HG02623 (cell line): ENCODE measurements around the gene AJM1.

Experiments
- ATAC-seq: cut with Tn5 transposase; IDR thresholded peaks from one replicate; pipeline ENCODE4 v1.9.1; 2021; ENCODE audit warnings: moderate library complexity; ENCODE audit not compliant: unreplicated experiment

The AJM1 gene

DNA sequence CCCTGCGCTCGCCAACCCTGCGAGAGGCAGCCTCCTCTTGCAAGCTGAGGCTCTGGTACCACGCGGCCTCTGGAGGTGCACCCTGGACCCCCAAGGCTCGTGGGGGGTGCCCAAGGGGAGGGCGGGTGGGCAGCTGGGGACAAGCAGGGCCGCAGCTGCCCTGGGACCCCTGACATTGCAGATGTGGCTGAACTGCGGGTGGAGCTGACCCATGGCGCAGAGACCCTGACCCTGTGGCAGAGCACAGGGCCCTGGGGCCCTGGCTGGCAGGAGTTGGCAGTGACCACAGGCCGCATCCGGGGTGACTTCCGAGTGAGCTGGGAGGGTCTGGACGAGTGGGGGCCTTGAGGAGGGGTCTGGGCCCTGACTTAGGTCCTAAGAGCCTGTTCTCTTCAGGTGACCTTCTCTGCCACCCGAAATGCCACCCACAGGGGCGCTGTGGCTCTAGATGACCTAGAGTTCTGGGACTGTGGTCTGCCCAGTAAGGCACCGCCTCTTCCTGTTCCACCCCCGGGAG, 11.4 kb downstream of the AJM1 start:
- no peak for ATAC-seq

DNA sequence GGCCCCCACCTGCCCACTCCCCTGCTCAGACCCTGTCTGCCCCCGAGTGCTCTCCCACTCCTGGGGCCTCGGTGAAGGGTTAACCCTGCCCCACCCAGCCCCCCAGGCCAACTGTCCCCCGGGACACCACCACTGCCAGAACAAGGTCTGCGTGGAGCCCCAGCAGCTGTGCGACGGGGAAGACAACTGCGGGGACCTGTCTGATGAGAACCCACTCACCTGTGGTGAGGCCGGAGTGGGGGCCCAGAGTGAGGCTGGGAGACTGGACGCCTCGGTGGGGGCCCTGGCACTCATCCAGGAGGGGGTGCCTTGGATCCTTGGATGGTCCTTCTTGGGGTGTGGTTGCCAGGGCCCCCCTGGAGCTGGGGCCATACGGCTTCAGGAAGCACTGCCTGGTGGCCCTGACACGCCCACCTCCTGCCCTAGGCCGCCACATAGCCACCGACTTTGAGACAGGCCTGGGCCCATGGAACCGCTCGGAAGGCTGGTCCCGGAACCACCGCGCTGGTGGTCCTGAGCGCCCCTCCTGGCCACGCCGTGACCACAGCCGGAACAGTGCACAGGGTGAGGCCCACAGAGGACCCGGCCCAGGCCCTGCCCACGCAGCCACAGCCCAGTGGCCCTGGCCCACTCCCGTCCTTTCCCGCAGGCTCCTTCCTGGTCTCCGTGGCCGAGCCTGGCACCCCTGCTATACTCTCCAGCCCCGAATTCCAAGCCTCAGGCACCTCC, 12.0 kb downstream of the AJM1 start:
- no peak for ATAC-seq

DNA sequence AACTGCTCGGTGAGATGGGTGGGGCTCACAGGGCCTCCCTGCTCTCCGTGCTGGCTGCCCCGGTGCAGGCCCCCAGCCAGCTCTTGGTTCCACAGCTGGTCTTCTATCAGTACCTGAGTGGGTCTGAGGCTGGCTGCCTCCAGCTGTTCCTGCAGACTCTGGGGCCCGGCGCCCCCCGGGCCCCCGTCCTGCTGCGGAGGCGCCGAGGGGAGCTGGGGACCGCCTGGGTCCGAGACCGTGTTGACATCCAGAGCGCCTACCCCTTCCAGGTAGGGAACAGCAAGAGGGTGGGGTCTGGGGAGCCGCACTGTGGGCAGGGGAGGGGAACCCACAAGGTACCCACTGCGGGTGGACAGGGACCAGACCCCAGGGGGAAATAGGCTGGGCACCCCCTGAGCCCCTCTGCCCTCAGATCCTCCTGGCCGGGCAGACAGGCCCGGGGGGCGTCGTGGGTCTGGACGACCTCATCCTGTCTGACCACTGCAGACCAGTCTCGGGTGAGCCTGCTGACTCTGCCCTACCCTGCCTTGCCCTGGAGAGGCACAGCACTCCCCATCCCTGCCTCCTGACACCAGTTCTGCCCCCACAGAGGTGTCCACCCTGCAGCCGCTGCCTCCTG, 12.7 kb downstream of the AJM1 start:
- no peak for ATAC-seq

DNA sequence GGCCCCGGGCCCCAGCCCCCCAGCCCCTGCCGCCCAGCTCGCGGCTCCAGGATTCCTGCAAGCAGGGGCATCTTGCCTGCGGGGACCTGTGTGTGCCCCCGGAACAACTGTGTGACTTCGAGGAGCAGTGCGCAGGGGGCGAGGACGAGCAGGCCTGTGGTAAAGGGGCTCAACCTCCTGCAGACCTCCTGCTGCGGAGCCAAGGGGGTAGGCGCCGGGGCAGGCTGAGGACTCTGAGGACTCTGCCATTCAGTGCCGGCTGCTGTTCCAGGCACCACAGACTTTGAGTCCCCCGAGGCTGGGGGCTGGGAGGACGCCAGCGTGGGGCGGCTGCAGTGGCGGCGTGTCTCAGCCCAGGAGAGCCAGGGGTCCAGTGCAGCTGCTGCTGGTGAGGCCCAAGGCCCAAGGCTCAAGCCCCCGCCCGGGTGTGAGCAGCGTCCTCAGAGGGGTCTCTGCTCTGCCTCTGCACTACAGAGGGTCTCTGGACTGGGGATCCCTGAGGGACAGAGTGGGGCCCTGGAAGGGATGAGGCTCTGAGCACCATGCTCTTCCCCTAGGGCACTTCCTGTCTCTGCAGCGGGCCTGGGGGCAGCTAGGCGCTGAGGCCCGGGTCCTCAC, 13.3 kb downstream of the AJM1 start:
- ATAC-seq = no peak

DNA sequence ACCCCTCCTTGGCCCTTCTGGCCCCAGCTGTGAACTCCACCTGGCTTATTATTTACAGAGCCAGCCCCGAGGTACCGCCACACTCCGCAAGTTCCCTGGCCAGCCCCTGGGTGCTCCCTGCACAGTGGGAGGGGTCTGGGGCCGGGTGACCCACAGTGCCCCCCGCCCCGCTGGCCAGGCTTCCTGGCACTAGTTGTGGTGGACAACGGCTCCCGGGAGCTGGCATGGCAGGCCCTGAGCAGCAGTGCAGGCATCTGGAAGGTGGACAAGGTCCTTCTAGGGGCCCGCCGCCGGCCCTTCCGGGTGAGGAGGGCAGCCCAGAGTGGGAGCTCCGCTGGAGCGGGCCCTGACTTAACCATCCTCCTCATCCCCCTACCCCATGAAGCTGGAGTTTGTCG, 13.8 kb downstream of the AJM1 start:
- no peak for ATAC-seq

DNA sequence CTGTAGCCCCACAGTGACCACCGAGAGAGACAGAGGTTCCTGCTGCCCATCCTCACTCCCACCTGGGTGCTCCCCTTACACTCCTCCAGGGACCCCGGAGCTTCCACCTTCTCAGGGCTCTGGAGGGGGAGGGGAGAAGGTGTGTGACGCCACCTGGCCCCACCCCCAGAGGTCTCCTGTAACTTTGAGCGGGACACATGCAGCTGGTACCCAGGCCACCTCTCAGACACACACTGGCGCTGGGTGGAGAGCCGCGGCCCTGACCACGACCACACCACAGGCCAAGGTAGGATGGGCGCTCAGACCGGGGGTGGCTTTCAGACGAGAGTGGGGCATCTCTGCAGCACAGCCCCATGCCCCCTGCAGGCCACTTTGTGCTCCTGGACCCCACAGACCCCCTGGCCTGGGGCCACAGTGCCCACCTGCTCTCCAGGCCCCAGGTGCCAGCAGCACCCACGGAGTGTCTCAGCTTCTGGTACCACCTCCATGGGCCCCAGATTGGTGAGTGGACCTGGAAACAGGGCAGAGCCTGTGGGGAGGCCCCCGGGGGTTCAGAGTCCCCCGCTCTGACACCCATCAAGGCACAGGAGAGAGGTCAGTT, 14.4 kb downstream of the AJM1 start:
- no peak for ATAC-seq

DNA sequence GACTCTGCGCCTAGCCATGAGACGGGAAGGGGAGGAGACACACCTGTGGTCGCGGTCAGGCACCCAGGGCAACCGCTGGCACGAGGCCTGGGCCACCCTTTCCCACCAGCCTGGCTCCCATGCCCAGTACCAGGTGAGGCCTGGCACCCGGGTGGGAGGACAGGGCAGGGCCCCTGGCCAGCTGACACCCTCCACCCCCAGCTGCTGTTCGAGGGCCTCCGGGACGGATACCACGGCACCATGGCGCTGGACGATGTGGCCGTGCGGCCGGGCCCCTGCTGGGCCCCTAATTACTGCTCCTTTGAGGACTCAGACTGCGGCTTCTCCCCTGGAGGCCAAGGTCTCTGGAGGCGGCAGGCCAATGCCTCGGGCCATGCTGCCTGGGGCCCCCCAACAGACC, 14.9 kb downstream of the AJM1 start:
- no peak for ATAC-seq

DNA sequence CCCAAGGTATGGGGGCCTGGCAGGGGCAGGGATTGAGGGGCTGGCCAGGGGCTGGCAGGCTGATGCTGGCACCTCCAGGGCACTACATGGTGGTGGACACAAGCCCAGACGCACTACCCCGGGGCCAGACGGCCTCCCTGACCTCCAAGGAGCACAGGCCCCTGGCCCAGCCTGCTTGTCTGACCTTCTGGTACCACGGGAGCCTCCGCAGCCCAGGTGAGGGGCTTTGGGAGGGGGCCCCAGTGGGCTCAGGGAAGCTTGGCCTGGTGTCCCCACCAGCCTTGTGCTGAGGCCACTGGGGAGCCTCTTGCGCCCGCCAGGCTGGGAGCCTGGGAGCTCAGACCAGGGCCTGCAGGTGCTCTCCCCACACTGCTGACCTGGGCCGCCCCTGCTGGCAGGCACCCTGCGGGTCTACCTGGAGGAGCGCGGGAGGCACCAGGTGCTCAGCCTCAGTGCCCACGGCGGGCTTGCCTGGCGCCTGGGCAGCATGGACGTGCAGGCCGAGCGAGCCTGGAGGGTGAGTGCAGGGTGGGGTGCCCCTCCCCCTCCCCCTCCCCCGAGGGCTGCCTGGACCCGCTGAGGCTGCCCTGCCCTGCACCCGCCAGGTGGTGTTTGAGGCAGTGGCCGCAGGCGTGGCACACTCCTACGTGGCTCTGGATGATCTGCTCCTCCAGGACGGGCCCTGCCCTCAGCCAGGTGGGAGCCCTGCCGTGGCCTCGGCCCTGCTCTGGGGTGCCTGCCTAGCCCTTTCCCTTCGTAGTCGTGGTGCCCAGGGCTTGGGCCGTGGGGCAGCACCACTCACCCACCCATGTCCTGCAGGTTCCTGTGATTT, 15.5 kb downstream of the AJM1 start:
- no peak for ATAC-seq

DNA sequence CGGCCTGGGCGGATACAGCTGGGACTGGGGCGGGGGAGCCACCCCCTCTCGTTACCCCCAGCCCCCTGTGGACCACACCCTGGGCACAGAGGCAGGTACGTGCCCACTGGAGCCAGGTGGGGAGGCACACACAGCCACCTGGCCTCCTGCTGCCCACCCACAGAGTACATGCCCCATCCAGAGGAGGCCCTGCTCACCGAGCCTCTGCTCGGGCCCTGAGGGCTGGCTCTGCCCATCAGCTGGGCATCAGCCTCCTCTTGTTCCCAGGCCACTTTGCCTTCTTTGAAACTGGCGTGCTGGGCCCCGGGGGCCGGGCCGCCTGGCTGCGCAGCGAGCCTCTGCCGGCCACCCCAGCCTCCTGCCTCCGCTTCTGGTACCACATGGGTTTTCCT, 16.2 kb downstream of the AJM1 start:
- no peak for ATAC-seq

DNA sequence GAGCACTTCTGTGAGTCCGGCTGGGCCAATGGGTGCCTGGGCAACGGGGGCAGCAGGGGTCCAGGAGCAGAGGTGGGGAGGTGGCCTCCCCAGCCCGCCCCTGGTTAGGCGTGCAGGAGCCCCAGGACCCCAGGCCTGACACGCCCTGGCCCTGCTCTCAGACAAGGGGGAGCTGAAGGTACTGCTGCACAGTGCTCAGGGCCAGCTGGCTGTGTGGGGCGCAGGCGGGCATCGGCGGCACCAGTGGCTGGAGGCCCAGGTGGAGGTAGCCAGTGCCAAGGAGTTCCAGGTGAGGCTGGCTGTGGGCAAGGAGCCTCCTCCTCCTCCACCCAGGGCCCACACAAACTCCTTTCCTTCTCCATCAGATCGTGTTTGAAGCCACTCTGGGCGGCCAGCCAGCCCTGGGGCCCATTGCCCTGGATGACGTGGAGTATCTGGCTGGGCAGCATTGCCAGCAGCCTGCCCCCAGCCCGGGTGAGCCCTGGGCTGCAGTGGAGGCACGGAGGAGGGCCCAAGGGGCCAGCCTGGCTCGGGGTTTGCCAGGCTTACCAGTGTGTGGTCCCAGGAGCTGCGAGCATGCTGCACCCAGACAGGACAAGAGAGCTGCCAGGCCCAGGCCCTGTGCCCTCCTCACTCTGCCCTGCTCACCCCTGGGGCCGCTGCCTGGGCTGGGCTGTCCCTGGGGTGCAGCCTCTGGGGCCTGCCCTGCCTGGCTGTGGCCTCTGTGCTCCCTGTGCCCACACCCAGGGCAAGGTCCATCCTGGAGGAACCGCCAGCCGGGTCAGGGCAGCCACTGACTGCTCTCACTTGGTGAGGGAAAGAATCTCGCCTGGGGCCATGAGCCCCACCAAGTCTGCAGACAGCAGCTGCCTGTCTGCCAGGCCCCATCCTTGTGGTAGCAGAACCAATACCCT, 16.8 kb downstream of the AJM1 start:
- no peak for ATAC-seq

DNA sequence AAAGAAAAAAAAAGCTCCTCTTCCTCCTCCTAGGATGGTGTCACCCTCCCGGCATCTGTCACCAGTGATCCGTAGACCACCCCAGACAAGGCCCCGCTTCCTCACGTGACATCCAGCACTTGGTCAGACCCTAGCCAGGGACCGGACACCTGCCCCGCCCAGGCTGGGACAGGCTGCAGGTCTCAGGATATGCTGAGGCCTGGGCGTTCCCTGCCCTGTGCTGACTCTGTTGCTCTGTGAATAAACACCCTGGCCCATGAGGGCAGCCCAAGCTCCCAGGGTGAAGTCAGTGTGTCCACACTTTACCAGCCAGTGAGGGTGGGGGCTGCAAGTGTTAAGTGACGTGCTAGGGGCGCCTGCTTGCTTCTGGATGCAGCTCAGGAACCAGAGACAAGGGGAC, 18.3 kb downstream of the AJM1 start:
- ATAC-seq = no peak

DNA sequence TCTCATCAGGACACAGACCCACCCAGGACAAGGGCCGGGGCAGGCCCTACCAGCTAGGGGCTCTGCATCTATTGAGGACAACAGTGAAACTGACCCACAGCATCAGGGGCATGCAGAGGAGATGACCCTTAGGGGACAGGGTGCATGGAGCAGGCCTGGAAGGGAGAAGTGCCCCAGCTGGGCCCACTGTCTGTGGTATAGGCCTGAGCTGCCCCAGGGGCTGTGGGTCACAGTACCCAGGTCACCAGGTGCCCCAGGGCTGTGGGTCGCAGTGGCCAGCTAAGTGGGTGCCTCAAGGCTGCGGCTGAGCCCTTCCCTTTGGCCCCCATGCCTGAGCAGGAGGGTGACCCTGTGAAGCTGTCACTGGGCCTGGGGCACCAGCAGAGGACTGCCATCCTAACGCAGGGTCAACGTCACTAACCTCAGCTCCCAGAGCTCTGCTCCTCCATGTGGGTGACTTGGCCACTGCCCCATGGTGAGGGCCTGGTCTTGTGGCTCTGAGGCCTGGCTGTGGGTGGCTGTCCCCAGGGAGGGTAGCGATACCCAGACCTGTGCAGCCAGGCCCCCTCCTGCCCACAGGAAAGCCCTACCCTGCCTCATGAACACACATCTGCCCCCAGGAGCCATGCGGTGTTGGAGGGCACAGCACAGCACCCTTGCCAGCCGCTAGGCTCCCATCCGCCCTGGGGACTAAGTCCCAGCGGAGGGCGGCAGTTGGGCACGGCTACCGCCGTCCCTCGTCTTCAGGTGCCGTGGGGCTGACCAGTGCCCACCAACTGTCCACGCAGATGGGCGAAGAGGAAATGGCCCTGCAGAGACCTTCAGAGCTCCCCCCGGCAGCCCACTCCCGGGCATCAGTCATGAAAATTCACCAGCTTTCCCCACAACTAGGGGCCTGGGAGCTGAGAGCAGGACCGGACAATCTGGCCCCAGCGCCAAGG, 18.9 kb downstream of the AJM1 start:
- ATAC-seq = no peak

DNA sequence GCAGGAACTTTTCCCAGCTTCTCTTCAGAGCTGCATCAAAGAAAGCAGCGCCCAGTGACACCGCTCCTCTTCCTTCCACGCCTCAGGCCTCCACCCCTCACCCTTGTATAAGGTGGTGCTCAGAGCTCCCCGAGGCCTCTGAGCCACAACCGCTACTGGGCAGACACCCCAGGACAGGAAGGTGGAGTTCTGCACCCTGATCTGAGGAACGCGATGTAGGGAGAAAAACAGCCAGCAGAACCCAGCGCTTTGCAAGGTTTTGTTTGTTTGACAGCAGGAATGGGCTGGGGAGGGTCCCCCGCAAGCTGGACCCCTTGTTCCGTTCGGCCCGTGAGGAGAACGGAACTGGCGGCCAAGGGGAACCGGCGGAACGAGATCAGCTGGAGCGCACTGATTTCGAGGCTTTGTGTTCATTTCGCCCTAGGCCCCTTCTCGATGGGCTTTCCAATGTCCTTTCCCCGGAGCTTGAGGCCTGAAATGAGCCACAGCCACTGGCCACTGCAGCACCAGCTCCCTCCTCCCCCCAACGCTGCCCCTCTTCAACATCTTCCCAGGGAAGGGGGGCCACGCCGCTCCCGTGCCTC, 19.7 kb downstream of the AJM1 start:
- no peak for ATAC-seq

DNA sequence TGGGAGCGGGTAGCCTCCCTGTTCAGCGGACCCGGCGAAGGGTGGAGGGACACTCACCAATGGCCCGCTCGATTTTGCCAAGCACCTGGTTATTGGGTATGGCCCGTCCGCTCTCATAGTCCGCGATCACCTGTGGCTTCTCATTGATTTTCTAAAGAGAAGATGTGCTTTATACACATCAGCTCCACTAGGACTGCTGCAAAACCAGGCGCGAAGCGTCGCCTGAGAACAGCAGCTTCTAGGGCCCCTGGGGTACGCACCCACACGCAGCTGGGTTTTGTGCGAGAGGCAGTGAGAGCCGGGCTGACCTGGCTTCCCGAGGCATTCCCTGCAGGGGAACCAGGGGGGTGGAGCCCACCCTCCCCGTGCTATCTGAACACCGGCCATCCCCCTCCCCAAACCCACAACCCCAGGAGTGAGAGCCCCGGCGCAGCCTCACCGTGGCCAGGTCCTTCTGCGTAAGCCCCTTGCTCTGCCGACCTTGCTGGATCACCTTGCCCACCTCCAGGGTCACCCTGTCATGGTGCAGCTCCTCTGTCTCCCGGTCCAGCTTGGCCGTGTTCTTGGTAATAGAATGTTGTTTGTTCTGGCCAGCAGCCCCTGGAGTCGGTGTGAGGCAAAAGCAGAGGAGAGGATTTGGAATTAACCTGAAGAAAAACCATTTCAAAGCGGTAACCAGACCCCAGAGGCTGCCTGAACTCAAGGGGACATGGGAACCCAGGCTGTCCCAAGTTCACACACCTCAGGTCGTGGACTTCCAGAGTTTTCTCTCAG, 20.8 kb downstream of the AJM1 start:
- no peak for ATAC-seq

DNA sequence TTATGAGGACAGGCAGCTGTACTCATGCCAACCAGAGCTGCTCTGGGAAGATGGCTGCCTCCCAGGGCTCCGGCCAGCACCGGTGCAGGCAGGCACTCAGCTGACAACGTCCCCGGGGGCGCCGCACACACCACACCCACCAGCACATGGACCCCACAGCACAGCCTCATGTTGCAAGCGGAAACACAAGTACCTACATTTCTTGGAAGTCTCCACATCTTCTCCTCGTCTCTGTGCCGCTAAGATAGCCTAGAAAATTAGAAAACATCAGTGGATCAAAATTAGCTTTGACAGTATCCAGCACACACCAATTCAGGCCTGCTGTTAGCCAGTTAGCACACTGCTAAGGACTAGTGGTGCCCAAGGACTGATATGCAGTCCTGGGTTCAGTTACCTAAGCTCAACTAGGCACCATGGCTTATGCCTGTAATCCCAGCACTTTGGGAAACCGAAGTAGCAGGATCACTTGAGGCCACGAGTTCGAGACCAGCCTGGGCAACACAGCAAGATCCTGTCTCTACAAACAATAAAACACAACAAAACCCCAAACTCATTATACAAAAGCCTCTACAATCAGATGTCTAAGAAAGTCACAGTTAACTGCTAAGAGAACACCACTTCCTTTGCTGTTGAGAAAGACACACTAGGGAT, 21.5 kb downstream of the AJM1 start:
- ATAC-seq = no peak

DNA sequence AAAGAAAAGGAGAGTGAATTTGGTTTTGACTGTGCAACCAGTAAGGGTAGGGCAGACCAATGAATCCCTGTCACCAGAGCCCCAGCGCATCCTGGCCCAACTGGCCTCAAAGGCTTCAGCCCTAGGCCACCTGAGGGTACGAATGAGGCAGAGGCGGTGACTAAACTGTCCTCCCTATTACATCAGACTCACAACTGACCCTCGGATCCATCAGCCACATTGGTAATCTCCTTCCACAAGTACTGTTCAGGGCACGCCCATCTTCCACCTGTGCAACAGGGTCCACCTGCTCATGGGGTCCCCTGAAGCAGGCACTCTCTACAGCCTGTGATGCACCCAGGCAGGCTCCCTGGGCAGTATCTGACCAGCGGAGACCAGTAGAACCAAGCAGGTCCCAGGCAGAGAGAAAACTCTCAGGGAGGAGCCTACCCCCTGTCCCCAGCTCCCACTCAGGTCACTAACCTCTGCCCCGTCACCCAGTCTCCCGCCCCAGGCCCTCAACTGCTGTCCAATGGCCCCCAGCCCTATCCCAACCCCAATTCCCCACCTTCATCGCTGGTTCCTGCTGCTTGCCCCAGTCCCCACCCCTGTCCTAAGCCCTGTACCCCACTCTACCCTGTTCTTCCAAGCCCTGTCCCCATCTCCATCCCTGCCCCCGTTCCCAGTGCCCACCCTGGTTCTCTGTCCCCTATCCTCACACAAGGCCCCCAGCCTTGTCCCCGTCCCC, 22.9 kb downstream of the AJM1 start:
- ATAC-seq = no peak

DNA sequence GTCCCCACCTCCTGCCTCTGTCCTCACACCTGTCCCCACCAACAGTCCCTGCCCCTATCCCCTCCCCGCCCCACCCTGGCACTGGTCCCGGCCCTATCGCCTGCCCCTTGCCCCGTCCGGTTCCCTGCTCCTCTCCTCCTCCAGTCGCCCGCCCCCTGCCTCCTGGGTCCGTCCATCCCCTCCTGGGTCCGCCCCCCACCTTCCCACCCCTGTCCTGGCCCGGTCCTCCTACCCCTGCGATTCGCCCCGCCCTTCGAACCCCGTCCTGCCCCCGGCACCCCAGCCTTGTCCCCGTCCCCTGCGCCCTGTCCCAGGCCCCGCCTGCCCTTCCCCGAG, 23.5 kb downstream of the AJM1 start:
- ATAC-seq = no peak
